Activated naive CD4-positive, alpha-beta T cell treated with anti-CD3 and anti-CD28 coated beads, Interleukin-2, amount 50 U/mL, for 24 hours (primary cell): Measurements from ENCODE around the gene P2RY10.

Experiments
- H3K27ac Mint-ChIP-seq: one replicate; pipeline ENCODE4 v1.8.0; 2021; ENCODE audit warnings: mild to moderate bottlenecking, mixed read lengths
- H3K27me3 Mint-ChIP-seq: one replicate; pipeline ENCODE4 v1.8.0; 2021; ENCODE audit warnings: mixed read lengths
- H3K36me3 Mint-ChIP-seq: one replicate; pipeline ENCODE4 v1.8.0; 2021; ENCODE audit warnings: mixed read lengths
- H3K4me1 Mint-ChIP-seq: one replicate; pipeline ENCODE4 v1.8.0; 2021; ENCODE audit warnings: mixed read lengths
- H3K4me3 Mint-ChIP-seq: one replicate; pipeline ENCODE4 v1.8.0; 2021; ENCODE audit warnings: mild to moderate bottlenecking, mixed read lengths
- H3K9me3 Mint-ChIP-seq: one replicate; pipeline ENCODE4 v1.8.0; 2021; ENCODE audit warnings: mixed read lengths

The P2RY10 gene

DNA sequence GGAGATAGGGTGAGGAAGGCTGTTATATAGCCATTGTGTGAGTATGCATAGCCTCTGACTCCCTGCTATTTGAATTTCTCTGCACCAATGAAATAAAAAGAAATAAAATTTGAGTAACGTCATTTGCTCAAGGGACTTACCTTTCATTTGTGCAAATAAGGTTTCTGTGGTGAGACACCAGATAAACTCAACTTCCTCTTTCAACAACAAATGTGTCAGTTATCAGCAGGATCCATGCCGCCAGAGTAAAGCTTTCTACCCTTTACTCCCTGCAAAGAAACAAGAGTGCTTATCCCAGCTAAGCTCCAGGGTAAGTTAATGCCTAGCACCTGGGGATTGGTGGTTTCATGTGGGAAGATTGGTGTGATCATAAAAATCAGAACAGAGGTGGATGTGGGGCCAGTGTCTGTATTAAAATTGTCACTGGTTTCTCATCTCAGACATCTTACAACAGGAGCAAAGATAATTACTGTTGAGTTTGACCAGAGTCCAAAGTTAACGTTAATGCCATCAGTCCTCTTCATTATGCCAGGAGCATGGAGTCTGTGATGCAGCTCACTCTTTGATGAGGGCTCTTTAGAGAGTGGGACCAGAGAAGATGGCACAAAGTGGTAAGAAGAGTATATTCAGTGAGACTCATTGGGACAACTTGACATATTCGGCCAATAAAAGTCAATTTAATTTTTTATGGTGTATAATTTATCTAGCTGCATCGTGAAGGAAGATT is at the start of gene P2RY10:
P2RY10 (plus strand) TSS at position 206 of the 727 bp plus-strand sequence. CDS start 15,130 bp downstream, outside the sequence.
- Mint-ChIP-seq H3K4me3 (peak within 1 kb of the TSS; percentile 95), H3K27ac (peak within 1 kb of the TSS; percentile 98), H3K9me3 (no peaks in the 10 kb centered on the region), H3K4me1 (peaks cover 75% of the 10 kb centered on the region), H3K36me3 (peaks cover 2% of the 10 kb centered on the region), H3K27me3 (no peaks in the 10 kb centered on the region)

GRCh38 chrX:78922754-78923153 is 22.4 kb upstream of the P2RY10 start:
- Mint-ChIP-seq H3K27ac (peak overlapping the region; percentile 47), H3K9me3 (no peaks in the 10 kb centered on the region), H3K4me1 (peaks cover 14% of the 10 kb centered on the region), H3K4me3 (no peak overlapping the region), H3K27me3 (no peaks in the 10 kb centered on the region), H3K36me3 (peaks cover 4% of the 10 kb centered on the region)

GRCh38 chrX:78923198-78924015 is 21.8 kb upstream of the P2RY10 start:
- Mint-ChIP-seq H3K4me3 (peak overlapping the region; percentile 76), H3K27ac (peak overlapping the region; percentile 97), H3K4me1 (peaks cover 14% of the 10 kb centered on the region), H3K9me3 (no peaks in the 10 kb centered on the region), H3K36me3 (peaks cover 4% of the 10 kb centered on the region), H3K27me3 (no peaks in the 10 kb centered on the region)

GRCh38 chrX:78931814-78932213 is 13.4 kb upstream of the P2RY10 start:
- H3K36me3 Mint-ChIP-seq, result no peaks in the 10 kb centered on the region
- H3K27me3 Mint-ChIP-seq, result no peaks in the 10 kb centered on the region
- peaks cover 5% of the 10 kb centered on the region for H3K9me3 Mint-ChIP-seq
- no peak overlapping the region for H3K27ac Mint-ChIP-seq
- no peak overlapping the region for H3K4me3 Mint-ChIP-seq
- no peaks in the 10 kb centered on the region for H3K4me1 Mint-ChIP-seq

DNA sequence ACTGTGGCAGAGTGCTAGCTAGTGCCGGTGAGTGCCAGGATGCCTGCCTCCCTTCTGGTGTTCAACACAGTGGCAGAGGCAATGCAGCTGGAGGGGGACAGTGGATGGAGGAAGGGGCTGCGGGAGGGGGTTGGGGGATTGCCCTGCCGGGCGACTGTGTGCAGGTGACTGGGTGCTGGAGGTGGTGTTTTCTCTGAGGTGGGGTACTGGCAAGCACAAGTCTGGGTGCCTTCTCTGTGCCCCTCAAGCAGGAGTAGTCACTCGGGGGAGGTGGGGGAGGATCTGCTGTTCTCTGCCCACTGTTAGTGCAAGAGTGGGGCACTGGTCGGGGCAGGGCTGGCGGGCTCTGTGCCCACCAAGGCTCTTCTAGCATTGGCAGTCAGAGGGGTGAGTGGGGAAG is 10.3 kb upstream of the P2RY10 start:
- Mint-ChIP-seq H3K4me3 (no peak overlapping the region), H3K36me3 (peaks cover 2% of the 10 kb centered on the region), H3K9me3 (no peaks in the 10 kb centered on the region), H3K4me1 (peaks cover 1% of the 10 kb centered on the region), H3K27ac (no peak overlapping the region), H3K27me3 (no peaks in the 10 kb centered on the region)

- no peaks in the 10 kb centered on the region for H3K36me3 Mint-ChIP-seq
- peak overlapping the region; percentile 98 for H3K27ac Mint-ChIP-seq
- no peaks in the 10 kb centered on the region for H3K9me3 Mint-ChIP-seq
- H3K27me3 Mint-ChIP-seq, result no peaks in the 10 kb centered on the region
- H3K4me1 Mint-ChIP-seq, result peaks cover 69% of the 10 kb centered on the region
- peak overlapping the region; percentile 95 for H3K4me3 Mint-ChIP-seq
Measured at GRCh38 chrX:78944351-78944750, 840 bp upstream of the P2RY10 start.

DNA sequence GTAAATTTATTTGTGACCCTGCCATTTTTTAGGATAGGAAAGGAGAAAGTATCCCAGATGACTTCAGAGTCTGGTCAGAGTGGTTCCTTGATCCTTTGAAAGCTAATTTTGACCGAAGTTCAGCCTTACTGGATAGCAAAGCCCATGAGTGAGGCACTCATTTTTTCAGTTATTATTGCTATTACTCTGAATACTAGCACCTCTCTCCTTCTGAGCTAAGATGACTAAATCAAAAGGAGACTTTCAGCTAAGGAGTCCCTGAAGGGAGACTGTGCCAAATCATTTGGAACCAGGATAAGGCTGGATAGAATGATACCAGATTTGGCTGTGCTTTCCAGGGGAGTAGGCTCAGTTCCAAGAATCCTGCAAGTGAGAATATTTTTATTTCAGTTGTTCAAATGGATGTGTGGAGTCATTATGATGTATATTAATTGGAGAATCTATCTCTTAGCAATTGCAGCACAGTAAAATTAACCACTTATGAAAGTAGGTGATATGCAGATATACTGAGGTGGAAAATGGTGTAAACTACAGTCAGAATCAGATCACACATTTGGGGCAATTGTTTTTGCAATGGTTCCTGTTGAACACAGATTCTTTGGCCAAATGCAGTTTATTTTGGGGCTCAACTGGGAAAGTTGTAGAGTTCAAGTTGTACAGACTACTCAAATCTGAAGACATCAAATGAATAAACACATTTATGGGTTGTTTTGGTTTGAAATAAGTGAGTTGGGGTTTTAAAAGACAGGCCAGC is 1.2 kb downstream of the P2RY10 start:
- H3K27ac Mint-ChIP-seq, result peak overlapping the region; percentile 98
- H3K27me3 Mint-ChIP-seq, result no peaks in the 10 kb centered on the region
- peaks cover 82% of the 10 kb centered on the region for H3K4me1 Mint-ChIP-seq
- no peaks in the 10 kb centered on the region for H3K9me3 Mint-ChIP-seq
- H3K36me3 Mint-ChIP-seq, result peaks cover 2% of the 10 kb centered on the region
- H3K4me3 Mint-ChIP-seq, result peak overlapping the region; percentile 95

- peak overlapping the region; percentile 95 for H3K4me3 Mint-ChIP-seq
- no peaks in the 10 kb centered on the region for H3K27me3 Mint-ChIP-seq
- no peaks in the 10 kb centered on the region for H3K9me3 Mint-ChIP-seq
- H3K27ac Mint-ChIP-seq, result peak overlapping the region; percentile 91
- peaks cover 77% of the 10 kb centered on the region for H3K4me1 Mint-ChIP-seq
- H3K36me3 Mint-ChIP-seq, result peaks cover 23% of the 10 kb centered on the region
Measured at GRCh38 chrX:78950009-78950835, 5.0 kb downstream of the P2RY10 start.

DNA sequence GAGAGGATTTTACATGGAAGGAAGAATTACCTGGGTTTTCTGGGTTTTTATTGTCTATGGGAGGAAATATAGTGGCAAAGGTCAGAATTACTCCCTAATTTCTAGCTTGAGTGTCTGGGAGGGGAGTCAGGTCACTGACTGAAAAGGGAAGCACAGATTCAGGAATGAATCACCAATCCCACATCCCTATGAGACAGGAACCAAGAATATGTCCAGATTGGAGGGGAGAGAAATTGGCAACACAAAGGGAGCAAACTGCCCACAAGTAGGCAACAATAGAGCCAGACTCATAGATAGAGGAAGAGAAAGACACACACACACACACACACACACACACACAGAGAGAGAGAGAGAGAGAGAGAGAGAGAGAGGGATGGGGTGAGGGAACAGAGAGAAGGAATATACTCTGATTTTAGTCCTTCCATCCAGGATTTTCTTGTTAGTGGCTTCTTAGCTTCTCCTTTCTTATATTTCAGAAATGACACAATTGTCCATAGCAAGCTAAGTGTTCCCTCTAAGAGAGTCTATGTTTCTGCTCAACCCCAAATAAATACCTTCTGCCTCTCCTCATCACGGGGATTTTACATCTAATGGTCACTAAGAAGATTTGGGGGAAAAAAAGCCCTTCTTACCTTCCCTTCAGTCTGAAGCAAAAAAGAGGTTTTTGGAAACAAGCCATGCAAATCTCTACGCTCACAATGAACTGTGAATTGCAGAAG is 12.0 kb downstream of the P2RY10 start:
- Mint-ChIP-seq H3K9me3 (no peaks in the 10 kb centered on the region), H3K36me3 (peaks cover 47% of the 10 kb centered on the region), H3K27me3 (no peaks in the 10 kb centered on the region), H3K4me1 (peaks cover 69% of the 10 kb centered on the region), H3K4me3 (peak overlapping the region; percentile 78), H3K27ac (peak overlapping the region; percentile 95)

DNA sequence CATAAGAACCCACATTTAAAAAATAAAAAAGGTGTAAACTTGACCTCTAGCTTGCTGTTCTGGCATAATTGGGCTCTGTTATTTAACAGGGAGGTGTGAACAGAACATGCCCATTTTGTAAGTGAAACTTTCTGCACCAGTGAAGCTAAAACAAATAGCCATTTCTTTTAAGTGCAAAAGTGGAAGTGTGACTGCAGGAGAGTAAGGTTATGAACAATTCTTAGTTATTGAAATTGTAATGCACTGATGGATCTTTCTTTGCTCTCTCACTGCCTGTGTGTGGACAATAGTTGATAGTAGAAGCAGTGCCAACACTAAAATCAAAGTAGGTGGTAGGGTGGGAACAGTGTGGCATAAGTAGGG is 12.6 kb downstream of the P2RY10 start:
- peak overlapping the region; percentile 95 for H3K27ac Mint-ChIP-seq
- H3K36me3 Mint-ChIP-seq, result peaks cover 44% of the 10 kb centered on the region
- H3K27me3 Mint-ChIP-seq, result no peaks in the 10 kb centered on the region
- peaks cover 66% of the 10 kb centered on the region for H3K4me1 Mint-ChIP-seq
- H3K4me3 Mint-ChIP-seq, result peak overlapping the region; percentile 42
- H3K9me3 Mint-ChIP-seq, result no peaks in the 10 kb centered on the region

DNA sequence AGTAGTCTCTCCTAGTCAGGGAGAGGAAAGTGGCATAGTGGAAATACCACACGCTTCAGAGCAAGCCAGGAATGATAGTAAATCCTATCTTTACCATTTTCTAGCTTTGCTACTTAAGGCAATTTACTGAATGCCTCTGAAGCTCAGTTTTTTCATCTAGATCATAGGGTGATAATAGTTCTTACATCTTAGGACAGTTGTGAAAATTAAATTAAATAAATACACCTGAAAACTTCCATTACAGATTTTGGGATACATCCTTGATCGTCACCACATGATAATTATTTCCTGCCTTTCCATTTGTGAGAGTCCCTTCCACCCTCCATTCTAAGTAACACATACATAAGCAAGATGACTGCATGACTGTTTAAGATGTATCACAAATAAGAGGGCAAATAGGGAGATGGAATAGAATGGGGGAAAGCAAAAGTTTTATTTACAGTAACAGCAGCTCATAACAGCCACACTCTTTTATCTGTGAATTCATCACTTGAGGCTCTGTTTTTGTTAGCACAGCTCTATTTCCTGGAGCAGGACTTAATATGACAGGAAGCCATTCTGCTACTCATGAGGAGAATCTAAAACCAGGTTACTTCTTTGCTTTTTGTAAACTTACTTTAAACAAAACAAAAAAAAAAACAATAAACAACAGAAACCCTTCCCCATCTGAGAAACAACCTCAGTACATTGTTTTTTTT is 13.4 kb downstream of the P2RY10 start:
- Mint-ChIP-seq H3K4me1 (peaks cover 68% of the 10 kb centered on the region), H3K36me3 (peaks cover 45% of the 10 kb centered on the region), H3K9me3 (no peaks in the 10 kb centered on the region), H3K27ac (peak overlapping the region; percentile 66), H3K27me3 (no peaks in the 10 kb centered on the region), H3K4me3 (peak overlapping the region; percentile 42)

DNA sequence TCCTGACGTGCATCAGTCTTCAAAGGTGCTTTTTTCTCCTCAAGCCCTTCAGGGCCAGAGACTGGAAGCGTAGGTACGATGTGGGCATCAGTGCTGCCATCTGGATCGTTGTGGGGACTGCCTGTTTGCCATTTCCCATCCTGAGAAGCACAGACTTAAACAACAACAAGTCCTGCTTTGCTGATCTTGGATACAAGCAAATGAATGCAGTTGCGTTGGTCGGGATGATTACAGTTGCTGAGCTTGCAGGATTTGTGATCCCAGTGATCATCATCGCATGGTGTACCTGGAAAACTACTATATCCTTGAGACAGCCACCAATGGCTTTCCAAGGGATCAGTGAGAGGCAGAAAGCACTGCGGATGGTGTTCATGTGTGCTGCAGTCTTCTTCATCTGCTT is 15.7 kb downstream of the P2RY10 start:
- Mint-ChIP-seq H3K27ac (no peak overlapping the region), H3K4me3 (no peak overlapping the region), H3K4me1 (peaks cover 65% of the 10 kb centered on the region), H3K27me3 (no peaks in the 10 kb centered on the region), H3K9me3 (no peaks in the 10 kb centered on the region), H3K36me3 (peaks cover 36% of the 10 kb centered on the region)

DNA sequence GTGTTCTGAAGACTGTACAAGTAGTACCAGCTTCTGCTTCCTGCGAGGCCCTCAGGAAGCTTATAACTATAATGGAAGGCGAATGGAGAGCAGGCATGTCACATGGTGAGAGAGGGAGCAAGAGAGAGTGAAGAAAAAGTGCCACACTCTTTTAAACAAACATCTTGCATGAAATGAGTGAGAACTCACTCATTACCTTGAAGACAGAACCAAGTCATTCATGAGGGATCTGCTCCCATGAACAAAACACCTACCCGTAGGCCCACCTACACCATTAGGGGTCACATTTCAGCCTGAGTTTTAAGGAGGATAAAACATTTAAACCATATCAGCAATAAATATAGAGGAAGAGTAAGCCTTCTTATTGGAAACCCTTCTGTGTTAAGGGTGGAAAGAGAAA is 19.4 kb downstream of the P2RY10 start:
- H3K27ac Mint-ChIP-seq, result peak overlapping the region; percentile 68
- peaks cover 27% of the 10 kb centered on the region for H3K36me3 Mint-ChIP-seq
- H3K4me1 Mint-ChIP-seq, result peaks cover 30% of the 10 kb centered on the region

More for the DNA sequence above, 19.4 kb downstream of the P2RY10 start:
- H3K27me3 Mint-ChIP-seq, result no peaks in the 10 kb centered on the region
- H3K9me3 Mint-ChIP-seq, result peaks cover 1% of the 10 kb centered on the region
- H3K4me3 Mint-ChIP-seq, result no peak overlapping the region
